ENCODE results near the gene APMAP. TPM values are rescaled to one million over a fixed set of nuclear protein-coding genes. Genes with fewer than 3 reads are reported as not detected.

APMAP gene
- total and polyA plus RNA-seq, 10 of the 15 experiments (the other 5 are each of a cell fraction or from before 2014, with no cell fraction given), result 12.1 to 60.2 (median 32.7) TPM

DNA sequence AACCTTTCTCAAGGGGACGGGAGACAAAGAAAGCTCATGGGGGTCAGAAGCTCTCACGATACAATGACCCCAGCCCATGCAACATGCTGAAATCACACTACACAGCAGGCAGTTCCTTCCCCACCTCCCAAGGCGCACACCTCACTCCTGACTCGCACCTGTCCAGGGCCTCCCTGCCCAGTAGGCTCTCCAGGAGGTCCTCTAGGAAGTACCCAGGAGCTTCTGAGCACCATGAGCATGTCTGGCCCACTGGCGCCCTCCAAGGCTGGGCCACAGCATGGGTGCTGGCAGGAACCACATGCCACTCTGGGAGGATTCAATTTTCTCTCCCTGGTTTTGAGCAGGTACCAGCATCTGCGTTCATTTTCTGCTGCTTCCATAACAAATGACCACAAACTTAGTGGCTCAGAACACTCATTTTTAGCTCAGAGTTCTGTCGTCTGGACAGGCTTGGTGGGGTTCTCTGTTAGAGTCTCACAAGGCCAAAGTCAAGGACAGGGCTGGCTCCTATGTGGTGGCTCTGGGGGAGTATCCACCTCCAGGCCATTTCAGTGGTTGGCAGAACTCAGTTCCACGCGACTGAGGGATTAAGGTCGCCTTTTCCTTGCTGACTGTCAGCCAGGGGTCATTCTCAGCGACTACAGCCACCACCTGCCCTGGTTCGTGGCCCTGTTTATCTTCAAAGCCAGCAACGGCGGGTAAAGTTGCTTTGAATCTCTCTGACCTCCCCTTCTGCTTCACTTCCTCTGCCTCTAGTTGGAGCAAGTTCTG lies 32.7 kb upstream of the APMAP start:
- H3K9ac ChIP-seq (ENCODE audit: control insufficient read depth, insufficient read depth, low read length), result no peak overlapping the region
- WGBS (ENCODE audit: insufficient coverage, insufficient replicate concordance, low lambda C conversion rate, missing lambda C conversion rate), result 85% methylated on average over 14 of the region's 14 CpGs
- ATAC-seq, result no peak
- intact Hi-C loops (cut with micrococcal nuclease; ENCODE audit: unreplicated experiment) (no loop called here), in situ Hi-C loops (cut with MboI) (no loop called here)
- no peak overlapping the region for H3K27ac ChIP-seq (ENCODE audit: control insufficient read depth, insufficient read depth)
- TF ChIP-seq HDGF (IDR thresholded peaks at IDR 0.05), result no peak
- no peak for TF ChIP-seq FOXM1 (IDR thresholded peaks at IDR 0.05; ENCODE audit: low read depth, low read length)
- no peaks in the 10 kb centered on the region for H3K79me2 ChIP-seq (ENCODE audit: control insufficient read depth, insufficient read depth, low read length)
- H2AFZ ChIP-seq (ENCODE audit: control insufficient read depth, low read depth, low read length), result no peak overlapping the region
- BruUV-seq (replicated peaks), result no TSS peak
- H3K9me3 ChIP-seq (replicated peaks; ENCODE audit: control insufficient read depth, insufficient read depth, low read length), result no peaks in the 10 kb centered on the region
- SMC1A ChIA-PET (ENCODE audit: uncharacterized antibody, unreplicated experiment), result no interaction called here
- H3K4me1 ChIP-seq (ENCODE audit: control insufficient read depth, insufficient read depth, low read length), result no peaks in the 10 kb centered on the region
- POLR2A ChIA-PET, result no interaction called here
- FAIRE-seq, result no peak
- RAD21 ChIA-PET (ENCODE audit: unreplicated experiment), result no interaction called here
- H3K4me2 ChIP-seq (ENCODE audit: control insufficient read depth, insufficient read depth), result no peak overlapping the region
- DNase-seq (ENCODE audit: low read depth, low spot score), result no peak
- H4K20me1 ChIP-seq (ENCODE audit: control insufficient read depth, insufficient read depth), result no peaks in the 10 kb centered on the region
- CTCF ChIA-PET, result interaction anchor here (1.6 kb wide), 1 partner anchor 40 kb away, joined by 4 read pairs; no protein-coding TSS in a partner anchor
- peaks cover 0 to 3% of the 10 kb centered on the region in 2 experiments; a peak in 2 of 4 replicates for H3K36me3 ChIP-seq (ENCODE audit: control insufficient read depth in 2 of 2, insufficient read depth in 2 of 2, low read length in 1 of 2)
- H3K27me3 ChIP-seq (replicated peaks in 1 of 2; ENCODE audit: control insufficient read depth in 2 of 2, insufficient read depth in 2 of 2, low read length in 1 of 2), result no peaks in the 10 kb centered on the region
- no peak overlapping the region for H3K4me3 ChIP-seq

DNA sequence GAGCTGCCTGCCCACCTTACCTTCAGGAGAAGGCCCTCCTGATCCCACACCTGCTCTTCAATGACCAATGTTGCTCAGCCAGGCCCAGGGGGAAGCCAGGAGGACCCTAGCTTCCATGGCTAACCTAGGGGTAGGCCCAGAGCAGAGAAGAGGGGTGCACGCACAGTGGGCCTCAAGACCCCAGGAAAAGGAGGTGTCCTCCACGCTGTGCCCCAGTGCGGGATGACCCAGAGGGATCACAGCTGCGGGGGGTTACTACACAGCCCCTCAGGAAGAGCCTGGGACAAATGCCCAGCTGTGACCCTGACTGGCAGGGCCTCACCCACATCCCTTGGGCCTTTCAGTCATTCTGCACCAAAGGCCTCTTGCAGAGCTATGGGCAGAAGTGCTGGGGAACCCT lies 31.6 kb upstream of the APMAP start:
- Histone ChIP-seq H3K36me3 (ENCODE audit: control insufficient read depth in 2 of 2, insufficient read depth in 2 of 2, low read length in 1 of 2) (peaks cover 0 to 3% of the 10 kb centered on the region in 2 experiments; a peak in 3 of 4 replicates), H3K4me1 (ENCODE audit: control insufficient read depth, insufficient read depth, low read length) (no peaks in the 10 kb centered on the region), H3K4me3 (no peak overlapping the region), H4K20me1 (ENCODE audit: control insufficient read depth, insufficient read depth) (no peaks in the 10 kb centered on the region), H3K27me3 (replicated peaks in 1 of 2; ENCODE audit: control insufficient read depth in 2 of 2, insufficient read depth in 2 of 2, low read length in 1 of 2) (no peaks in the 10 kb centered on the region), H2AFZ (ENCODE audit: control insufficient read depth, low read depth, low read length) (no peak overlapping the region), H3K4me2 (ENCODE audit: control insufficient read depth, insufficient read depth) (no peak overlapping the region), H3K79me2 (ENCODE audit: control insufficient read depth, insufficient read depth, low read length) (no peaks in the 10 kb centered on the region), H3K9ac (ENCODE audit: control insufficient read depth, insufficient read depth, low read length) (no peak overlapping the region), H3K9me3 (replicated peaks; ENCODE audit: control insufficient read depth, insufficient read depth, low read length) (no peaks in the 10 kb centered on the region), H3K27ac (ENCODE audit: control insufficient read depth, insufficient read depth) (no peak overlapping the region)
- ATAC-seq (no peak), DNase-seq (ENCODE audit: low read depth, low spot score) (no peak), FAIRE-seq (no peak)
- 98% methylated on average over 4 of the region's 4 CpGs for WGBS (ENCODE audit: insufficient coverage, insufficient replicate concordance, low lambda C conversion rate, missing lambda C conversion rate)
- no TSS peak for BruUV-seq (replicated peaks)
- ChIA-PET CTCF (interaction anchor here (0.9 to 1.6 kb wide), 2 partner anchors 12 to 41 kb away, joined by 3 to 4 read pairs; no protein-coding TSS in a partner anchor), RAD21 (ENCODE audit: unreplicated experiment) (no interaction called here), POLR2A (interaction anchor here (0.6 kb wide), 1 partner anchor 29 kb away, joined by 3 read pairs; no protein-coding TSS in a partner anchor), SMC1A (ENCODE audit: uncharacterized antibody, unreplicated experiment) (no interaction called here)
- intact Hi-C loops (cut with micrococcal nuclease; ENCODE audit: unreplicated experiment), result no loop called here
- in situ Hi-C loops (cut with MboI), result loop anchor here (5.0 kb wide), 1 partner anchor 52 kb away; no protein-coding TSS in a partner anchor
- TF ChIP-seq, protein P1, sequence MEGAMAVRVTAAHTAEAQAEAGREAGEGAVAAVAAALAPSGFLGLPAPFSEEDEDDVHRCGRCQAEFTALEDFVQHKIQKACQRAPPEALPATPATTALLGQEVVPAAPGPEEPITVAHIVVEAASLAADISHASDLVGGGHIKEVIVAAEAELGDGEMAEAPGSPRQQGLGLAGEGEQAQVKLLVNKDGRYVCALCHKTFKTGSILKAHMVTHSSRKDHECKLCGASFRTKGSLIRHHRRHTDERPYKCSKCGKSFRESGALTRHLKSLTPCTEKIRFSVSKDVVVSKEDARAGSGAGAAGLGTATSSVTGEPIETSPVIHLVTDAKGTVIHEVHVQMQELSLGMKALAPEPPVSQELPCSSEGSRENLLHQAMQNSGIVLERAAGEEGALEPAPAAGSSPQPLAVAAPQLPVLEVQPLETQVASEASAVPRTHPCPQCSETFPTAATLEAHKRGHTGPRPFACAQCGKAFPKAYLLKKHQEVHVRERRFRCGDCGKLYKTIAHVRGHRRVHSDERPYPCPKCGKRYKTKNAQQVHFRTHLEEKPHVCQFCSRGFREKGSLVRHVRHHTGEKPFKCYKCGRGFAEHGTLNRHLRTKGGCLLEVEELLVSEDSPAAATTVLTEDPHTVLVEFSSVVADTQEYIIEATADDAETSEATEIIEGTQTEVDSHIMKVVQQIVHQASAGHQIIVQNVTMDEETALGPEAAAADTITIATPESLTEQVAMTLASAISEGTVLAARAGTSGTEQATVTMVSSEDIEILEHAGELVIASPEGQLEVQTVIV (IDR thresholded peaks at IDR 0.05; ENCODE audit: borderline replicate concordance, partially characterized antibody), result no peak
- TF ChIP-seq NFYB (IDR thresholded peaks at IDR 0.05; ENCODE audit: insufficient read depth, low read depth, low read length), result no peak
- TF ChIP-seq, protein P2, sequence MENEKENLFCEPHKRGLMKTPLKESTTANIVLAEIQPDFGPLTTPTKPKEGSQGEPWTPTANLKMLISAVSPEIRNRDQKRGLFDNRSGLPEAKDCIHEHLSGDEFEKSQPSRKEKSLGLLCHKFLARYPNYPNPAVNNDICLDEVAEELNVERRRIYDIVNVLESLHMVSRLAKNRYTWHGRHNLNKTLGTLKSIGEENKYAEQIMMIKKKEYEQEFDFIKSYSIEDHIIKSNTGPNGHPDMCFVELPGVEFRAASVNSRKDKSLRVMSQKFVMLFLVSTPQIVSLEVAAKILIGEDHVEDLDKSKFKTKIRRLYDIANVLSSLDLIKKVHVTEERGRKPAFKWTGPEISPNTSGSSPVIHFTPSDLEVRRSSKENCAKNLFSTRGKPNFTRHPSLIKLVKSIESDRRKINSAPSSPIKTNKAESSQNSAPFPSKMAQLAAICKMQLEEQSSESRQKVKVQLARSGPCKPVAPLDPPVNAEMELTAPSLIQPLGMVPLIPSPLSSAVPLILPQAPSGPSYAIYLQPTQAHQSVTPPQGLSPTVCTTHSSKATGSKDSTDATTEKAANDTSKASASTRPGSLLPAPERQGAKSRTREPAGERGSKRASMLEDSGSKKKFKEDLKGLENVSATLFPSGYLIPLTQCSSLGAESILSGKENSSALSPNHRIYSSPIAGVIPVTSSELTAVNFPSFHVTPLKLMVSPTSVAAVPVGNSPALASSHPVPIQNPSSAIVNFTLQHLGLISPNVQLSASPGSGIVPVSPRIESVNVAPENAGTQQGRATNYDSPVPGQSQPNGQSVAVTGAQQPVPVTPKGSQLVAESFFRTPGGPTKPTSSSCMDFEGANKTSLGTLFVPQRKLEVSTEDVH (IDR thresholded peaks at IDR 0.05; ENCODE audit: low read depth, partially characterized antibody), result no peak
- no peak for TF ChIP-seq TCF3 (IDR thresholded peaks at IDR 0.05; ENCODE audit: borderline replicate concordance, insufficient read depth, low read depth, low read length)
- TF ChIP-seq, protein P3, sequence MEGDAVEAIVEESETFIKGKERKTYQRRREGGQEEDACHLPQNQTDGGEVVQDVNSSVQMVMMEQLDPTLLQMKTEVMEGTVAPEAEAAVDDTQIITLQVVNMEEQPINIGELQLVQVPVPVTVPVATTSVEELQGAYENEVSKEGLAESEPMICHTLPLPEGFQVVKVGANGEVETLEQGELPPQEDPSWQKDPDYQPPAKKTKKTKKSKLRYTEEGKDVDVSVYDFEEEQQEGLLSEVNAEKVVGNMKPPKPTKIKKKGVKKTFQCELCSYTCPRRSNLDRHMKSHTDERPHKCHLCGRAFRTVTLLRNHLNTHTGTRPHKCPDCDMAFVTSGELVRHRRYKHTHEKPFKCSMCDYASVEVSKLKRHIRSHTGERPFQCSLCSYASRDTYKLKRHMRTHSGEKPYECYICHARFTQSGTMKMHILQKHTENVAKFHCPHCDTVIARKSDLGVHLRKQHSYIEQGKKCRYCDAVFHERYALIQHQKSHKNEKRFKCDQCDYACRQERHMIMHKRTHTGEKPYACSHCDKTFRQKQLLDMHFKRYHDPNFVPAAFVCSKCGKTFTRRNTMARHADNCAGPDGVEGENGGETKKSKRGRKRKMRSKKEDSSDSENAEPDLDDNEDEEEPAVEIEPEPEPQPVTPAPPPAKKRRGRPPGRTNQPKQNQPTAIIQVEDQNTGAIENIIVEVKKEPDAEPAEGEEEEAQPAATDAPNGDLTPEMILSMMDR (IDR thresholded peaks at IDR 0.05 in 2 of 3, conservative IDR thresholded peaks at IDR 0.05 in 1 of 3; ENCODE audit: control insufficient read depth in 2 of 3, extremely low read depth in 1 of 3, insufficient read depth in 1 of 3, low read depth in 3 of 3, low read length in 3 of 3), result no peak
- no peak for TF ChIP-seq TARDBP (IDR thresholded peaks at IDR 0.05; ENCODE audit: borderline replicate concordance)
